Mesendoderm (in vitro differentiated cells): ENCODE data around the gene BLVRA.

Experiments used
- DNase-seq: peaks from one replicate; pipeline ENCODE4 v3.0.0; 2013
- H2AK5ac ChIP-seq: 2 replicates; pipeline ENCODE4 v1.6.1; 2013; ENCODE audit warnings: low read length, inconsistent platforms
- H2BK120ac ChIP-seq: 2 replicates; pipeline ENCODE4 v1.6.1; 2013; ENCODE audit warnings: low read depth, mild to moderate bottlenecking, low read length, moderate library complexity, mixed read lengths
- H2BK15ac ChIP-seq: replicated peaks from 2 replicates; pipeline ENCODE4 v1.6.1; 2013; ENCODE audit warnings: low read depth, mild to moderate bottlenecking, moderate library complexity
- H2BK5ac ChIP-seq: 2 replicates; pipeline ENCODE4 v1.6.1; 2013; ENCODE audit warnings: low read length, inconsistent platforms
- H3K18ac ChIP-seq: 2 replicates; pipeline ENCODE4 v1.6.1; 2013; ENCODE audit warnings: mild to moderate bottlenecking, low read length, mixed read lengths
- H3K23ac ChIP-seq: one replicate; pipeline ENCODE4 v1.6.1; 2013; ENCODE audit warnings: low read length
- H3K27ac ChIP-seq: 2 replicates; pipeline ENCODE4 v1.5.1; 2013; ENCODE audit warnings: low read depth, mild to moderate bottlenecking, inconsistent platforms, low read length, moderate library complexity
- H3K27me3 ChIP-seq: 2 replicates; pipeline ENCODE4 v1.6.1; 2013; ENCODE audit warnings: low read length, control low read depth, mild to moderate bottlenecking, inconsistent platforms; ENCODE audit not compliant: insufficient read depth, poor library complexity
- H3K36me3 ChIP-seq: 2 replicates; pipeline ENCODE4 v1.6.1; 2013; ENCODE audit warnings: low read length, inconsistent platforms; ENCODE audit not compliant: control insufficient read depth, insufficient read depth
- H3K4ac ChIP-seq: one replicate; pipeline ENCODE4 v1.6.1; 2013; ENCODE audit warnings: low read depth, mild to moderate bottlenecking, low read length, moderate library complexity
- H3K4me1 ChIP-seq: 2 replicates; pipeline ENCODE4 v1.6.1; 2013; ENCODE audit warnings: low read depth, low read length, inconsistent platforms; ENCODE audit not compliant: control insufficient read depth
- H3K4me2 ChIP-seq: 2 replicates; pipeline ENCODE4 v1.6.1; 2013; ENCODE audit warnings: low read length
- H3K4me3 ChIP-seq: 2 replicates; pipeline ENCODE4 v1.5.1; 2013; ENCODE audit warnings: mild to moderate bottlenecking, low read length
- H3K56ac ChIP-seq: one replicate; pipeline ENCODE4 v1.6.1; 2013; ENCODE audit warnings: low read length
- H3K79me1 ChIP-seq: 2 replicates; pipeline ENCODE4 v1.6.1; 2013; ENCODE audit warnings: low read length, inconsistent platforms
- H3K79me2 ChIP-seq: 2 replicates; pipeline ENCODE4 v1.6.1; 2013; ENCODE audit warnings: mild to moderate bottlenecking, low read length; ENCODE audit not compliant: control insufficient read depth, insufficient read depth
- H3K9ac ChIP-seq: 2 replicates; pipeline ENCODE4 v1.6.1; 2013; ENCODE audit warnings: low read length, inconsistent platforms
- H4K5ac ChIP-seq: one replicate; pipeline ENCODE4 v1.6.1; 2013; ENCODE audit warnings: low read length
- H4K8ac ChIP-seq: one replicate; pipeline ENCODE4 v1.6.1; 2013; ENCODE audit warnings: low read depth, mild to moderate bottlenecking, control low read depth, low read length, moderate library complexity
- WGBS: extraction: QIAGEN DNeasy Blood & Tissue Kit; methylation state at CpG from one replicate; pipeline ENCODE4 v1.1.7; 2013; ENCODE audit warnings: low lambda C conversion rate, missing lambda C conversion rate; ENCODE audit not compliant: insufficient coverage; ENCODE audit errors: extremely low coverage; 5-methylcytosine and 5-hydroxymethylcytosine counted together

The BLVRA gene

DNA sequence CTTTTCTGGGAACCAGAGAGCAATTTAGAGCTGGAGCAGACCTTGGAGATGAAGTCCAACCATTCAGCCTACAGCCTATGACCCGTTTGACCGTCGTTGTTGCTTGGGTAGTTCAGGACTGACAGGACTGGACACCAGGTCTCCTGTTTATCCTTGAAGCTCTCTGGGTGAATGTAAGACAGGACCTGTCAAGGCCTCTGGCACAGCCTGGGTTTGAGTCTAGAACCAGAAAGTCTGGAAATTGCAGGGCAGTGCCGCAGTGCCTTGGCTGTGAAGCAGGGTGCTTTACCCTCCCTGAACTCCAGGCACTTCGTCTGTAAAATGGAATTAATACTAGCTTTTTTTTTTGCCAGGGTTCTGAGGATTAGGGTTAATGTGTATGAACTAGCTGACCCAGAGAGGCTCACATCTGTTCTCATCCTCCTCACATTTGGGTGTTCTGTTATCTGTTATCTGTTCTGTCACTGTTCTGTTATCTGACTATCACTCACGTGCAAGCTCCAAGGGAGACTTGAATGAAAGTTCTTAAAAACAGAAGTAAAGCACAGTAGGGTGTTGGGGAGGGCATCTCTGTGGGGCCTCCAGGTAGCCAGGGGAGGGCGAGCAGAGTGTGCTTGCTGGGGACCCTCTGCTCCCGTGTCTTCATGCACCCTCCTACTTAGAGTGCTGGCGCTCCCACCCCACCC lies 9.9 kb downstream of the BLVRA start:
- Histone ChIP-seq H3K36me3 (no peaks in the 10 kb centered on the region), H3K56ac (no peak overlapping the region), H2BK15ac (no peak overlapping the region), H3K4me2 (no peak overlapping the region), H3K79me2 (no peaks in the 10 kb centered on the region), H3K27me3 (no peaks in the 10 kb centered on the region), H3K79me1 (no peaks in the 10 kb centered on the region), H3K9ac (no peak overlapping the region), H3K4ac (no peak overlapping the region), H4K8ac (no peak overlapping the region), H2AK5ac (no peak overlapping the region), H4K5ac (no peak overlapping the region), H3K4me1 (peaks cover 5% of the 10 kb centered on the region), H3K4me3 (no peak overlapping the region), H2BK120ac (no peak overlapping the region), H3K18ac (no peak overlapping the region), H3K27ac (no peak overlapping the region), H2BK5ac (no peak overlapping the region), H3K23ac (no peak overlapping the region)
- peak; percentile 83 for DNase-seq
- no CpG with 5 or more reads among the region's 9 CpGs for WGBS

DNA sequence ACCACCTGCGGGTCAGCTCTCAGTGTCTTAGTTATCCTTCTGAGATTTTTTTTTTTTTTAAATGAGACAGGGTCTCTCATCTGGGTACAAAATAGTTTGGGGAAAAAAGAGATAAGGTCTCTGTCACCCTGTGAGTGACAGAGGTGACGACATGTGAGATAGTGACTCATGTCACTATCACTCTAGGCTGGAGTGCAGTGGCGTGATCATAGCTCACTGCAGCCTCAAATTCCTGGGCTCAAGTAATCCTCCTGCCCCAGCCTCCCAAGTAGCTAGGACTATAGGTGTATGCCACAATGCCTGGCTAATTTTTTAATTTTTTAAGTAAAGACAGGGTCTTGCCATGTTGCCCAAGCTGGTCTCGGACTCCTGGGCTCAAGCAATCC lies 10.4 kb downstream of the BLVRA start:
- Histone ChIP-seq H4K5ac (no peak overlapping the region), H2BK5ac (no peak overlapping the region), H3K4me2 (no peak overlapping the region), H3K27ac (no peak overlapping the region), H3K56ac (no peak overlapping the region), H3K36me3 (no peaks in the 10 kb centered on the region), H3K23ac (no peak overlapping the region), H3K79me1 (no peaks in the 10 kb centered on the region), H3K4me3 (no peak overlapping the region), H3K9ac (no peak overlapping the region), H2BK120ac (no peak overlapping the region), H2AK5ac (no peak overlapping the region), H3K27me3 (no peaks in the 10 kb centered on the region), H3K18ac (no peak overlapping the region), H4K8ac (no peak overlapping the region), H3K4ac (no peak overlapping the region), H3K79me2 (no peaks in the 10 kb centered on the region), H3K4me1 (peaks cover 5% of the 10 kb centered on the region), H2BK15ac (no peak overlapping the region)
- DNase-seq, result peak; percentile 38
- no CpG with 5 or more reads among the region's 4 CpGs for WGBS

DNA sequence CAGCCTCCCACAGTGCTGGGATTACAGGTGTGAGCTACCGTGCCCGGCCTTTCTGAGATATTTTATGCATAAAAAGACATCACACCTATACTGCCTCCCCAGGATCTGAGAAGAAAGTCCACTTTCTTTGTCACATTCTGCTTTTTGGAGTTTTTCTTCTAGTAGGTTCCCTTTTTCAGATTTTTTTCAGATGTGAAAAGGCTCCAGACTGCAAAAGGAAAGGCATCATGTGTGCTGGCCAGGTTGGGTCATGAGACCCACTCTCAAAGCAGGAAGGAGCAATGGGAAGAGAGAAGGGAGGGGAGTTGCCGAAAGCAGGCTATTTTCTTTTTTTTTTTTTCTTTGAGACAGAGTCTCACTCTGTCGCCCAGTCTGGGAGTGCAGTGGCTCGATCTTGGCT lies 10.8 kb downstream of the BLVRA start:
- H3K4me3 ChIP-seq, result no peak overlapping the region
- H3K4me2 ChIP-seq, result no peak overlapping the region
- H3K18ac ChIP-seq, result no peak overlapping the region
- no peaks in the 10 kb centered on the region for H3K79me2 ChIP-seq
- no peaks in the 10 kb centered on the region for H3K27me3 ChIP-seq
- H3K4me1 ChIP-seq, result peaks cover 5% of the 10 kb centered on the region
- H2AK5ac ChIP-seq, result no peak overlapping the region
- no peaks in the 10 kb centered on the region for H3K36me3 ChIP-seq
- H3K23ac ChIP-seq, result no peak overlapping the region
- no peaks in the 10 kb centered on the region for H3K79me1 ChIP-seq
- no CpG with 5 or more reads among the region's 5 CpGs for WGBS
- H2BK5ac ChIP-seq, result no peak overlapping the region
- DNase-seq, result no peak
- H3K27ac ChIP-seq, result no peak overlapping the region
- H3K4ac ChIP-seq, result no peak overlapping the region
- H3K9ac ChIP-seq, result no peak overlapping the region
- H4K8ac ChIP-seq, result no peak overlapping the region
- no peak overlapping the region for H4K5ac ChIP-seq
- H2BK15ac ChIP-seq, result no peak overlapping the region
- no peak overlapping the region for H3K56ac ChIP-seq
- H2BK120ac ChIP-seq, result no peak overlapping the region

DNA sequence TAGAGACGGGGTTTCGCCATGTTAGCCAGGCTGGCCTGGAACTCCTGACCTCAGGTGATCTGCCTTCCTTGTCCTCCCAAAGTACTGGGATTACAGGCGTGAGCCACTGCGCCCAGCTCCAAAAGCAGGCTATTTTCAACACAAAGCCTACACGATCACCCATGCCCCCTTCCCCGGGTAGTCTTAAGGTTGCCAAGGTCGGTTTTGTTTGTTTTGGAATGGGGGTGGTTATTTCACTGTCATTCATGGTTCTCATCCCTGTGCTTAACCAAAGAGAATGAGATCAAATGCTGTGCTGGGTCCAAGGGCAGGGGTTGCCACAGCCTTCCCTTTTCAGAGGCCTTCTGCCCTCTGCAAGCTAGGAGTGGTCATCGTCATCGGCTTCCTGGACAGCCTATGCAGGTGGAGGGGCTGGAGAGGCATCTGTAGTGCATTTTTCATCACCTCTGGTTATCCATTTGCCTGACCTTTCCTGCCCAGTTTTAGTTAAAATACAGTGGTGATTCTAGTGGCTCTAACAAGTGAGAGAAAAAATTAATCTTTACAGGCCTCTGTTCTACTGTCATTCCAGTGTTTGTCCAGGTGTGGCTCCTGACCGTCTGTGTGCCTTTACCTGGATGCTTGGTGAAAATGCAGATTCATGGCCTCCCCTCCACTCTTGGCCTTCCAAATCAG lies 11.4 kb downstream of the BLVRA start:
- Histone ChIP-seq H3K4me2 (no peak overlapping the region), H2BK120ac (no peak overlapping the region), H3K79me1 (no peaks in the 10 kb centered on the region), H3K27ac (no peak overlapping the region), H2BK15ac (no peak overlapping the region), H3K4me1 (peaks cover 5% of the 10 kb centered on the region), H3K36me3 (no peaks in the 10 kb centered on the region), H4K5ac (no peak overlapping the region), H2BK5ac (no peak overlapping the region), H3K4me3 (no peak overlapping the region), H2AK5ac (no peak overlapping the region), H3K4ac (no peak overlapping the region), H4K8ac (no peak overlapping the region), H3K79me2 (no peaks in the 10 kb centered on the region), H3K9ac (no peak overlapping the region), H3K27me3 (no peaks in the 10 kb centered on the region), H3K23ac (no peak overlapping the region), H3K56ac (no peak overlapping the region), H3K18ac (no peak overlapping the region)
- no peak for DNase-seq
- no CpG with 5 or more reads among the region's 10 CpGs for WGBS

DNA sequence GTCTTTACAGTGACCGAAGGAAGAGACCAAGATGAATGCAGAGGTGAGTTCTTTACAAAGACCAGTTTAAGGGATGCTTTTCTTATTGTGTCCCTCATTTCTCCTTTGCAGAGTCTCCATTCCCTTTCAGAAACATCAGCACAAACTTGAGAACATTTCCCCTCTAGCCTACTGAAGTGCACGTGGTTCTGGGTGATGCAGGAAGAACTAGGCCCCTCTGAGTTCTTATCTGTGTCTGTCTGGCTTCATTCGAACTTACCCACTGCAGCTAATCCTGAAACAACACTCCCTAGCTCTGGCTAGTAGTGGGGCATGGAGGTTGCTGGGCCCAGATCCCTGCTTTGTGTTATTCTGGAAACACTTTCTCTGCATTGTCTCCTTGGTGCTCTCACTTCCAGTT lies 12.6 kb downstream of the BLVRA start:
- DNase-seq, result no peak

More for the DNA sequence above, 12.6 kb downstream of the BLVRA start:
- Histone ChIP-seq H3K4me3 (no peak overlapping the region), H3K9ac (no peak overlapping the region), H2AK5ac (no peak overlapping the region), H4K5ac (no peak overlapping the region), H3K27me3 (no peaks in the 10 kb centered on the region), H3K79me1 (no peaks in the 10 kb centered on the region), H3K27ac (no peak overlapping the region), H3K79me2 (no peaks in the 10 kb centered on the region), H3K36me3 (no peaks in the 10 kb centered on the region), H3K4me2 (no peak overlapping the region), H3K23ac (no peak overlapping the region), H2BK5ac (no peak overlapping the region), H3K4me1 (peaks cover 5% of the 10 kb centered on the region), H3K4ac (no peak overlapping the region), H2BK15ac (no peak overlapping the region), H4K8ac (no peak overlapping the region), H2BK120ac (no peak overlapping the region), H3K18ac (no peak overlapping the region), H3K56ac (peak overlapping the region; percentile 49)
- WGBS, result no CpG with 5 or more reads among the region's 3 CpGs
